ENCODE results near the gene MRPL2. TPM values are rescaled to one million over a fixed set of nuclear protein-coding genes. Genes with fewer than 3 reads are reported as not detected.

Gene MRPL2
- total and polyA plus RNA-seq, 2 donors (not counting 1 experiment from before 2014, with no cell fraction given) = 45.6 to 52.8 TPM

DNA sequence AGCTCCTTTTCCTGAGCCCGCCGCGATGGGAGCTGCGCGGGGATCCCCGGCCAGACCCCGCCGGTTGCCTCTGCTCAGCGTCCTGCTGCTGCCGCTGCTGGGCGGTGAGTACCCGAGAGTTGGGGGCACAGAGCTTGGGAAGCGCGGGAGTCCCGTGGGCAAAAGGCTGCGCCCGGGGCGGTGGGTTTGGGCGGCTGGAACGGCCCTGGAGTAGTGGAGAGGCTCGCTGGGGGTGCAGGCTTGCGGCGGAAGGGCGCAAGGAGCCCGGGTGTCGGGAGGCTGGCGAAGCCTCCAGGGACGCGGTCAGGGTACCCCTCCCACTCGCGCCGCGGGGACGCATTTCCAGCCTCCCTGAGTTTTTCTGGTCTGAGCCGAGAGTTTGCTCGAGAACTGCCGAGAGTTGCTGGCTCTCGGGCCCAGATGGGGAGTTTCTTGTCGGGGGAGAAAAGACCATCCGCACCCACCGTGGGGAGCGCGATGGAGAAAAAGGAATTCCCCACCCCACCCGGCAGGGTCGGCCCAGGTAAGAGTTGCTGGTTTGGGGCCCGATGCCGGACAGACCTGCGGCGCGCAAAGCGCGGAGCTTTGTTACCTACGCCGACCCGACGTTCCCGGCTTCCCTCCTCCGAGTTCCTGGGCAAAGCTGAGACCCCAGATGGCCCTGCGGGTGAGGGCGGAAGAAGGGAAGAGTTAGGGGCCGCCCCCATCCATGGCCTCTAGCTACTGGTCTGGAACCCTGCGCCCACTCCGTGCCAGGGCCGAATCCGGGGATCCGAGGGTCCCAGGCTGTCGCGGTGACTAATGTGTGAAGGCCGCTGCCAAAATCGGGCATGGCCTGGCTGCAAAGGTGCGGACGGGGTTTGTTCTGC is 17.5 kb upstream of the MRPL2 start:
- Histone ChIP-seq H3K27me3 (replicated peaks in 1 of 4; ENCODE audit: control extremely low read depth in 1 of 4, control insufficient read depth in 3 of 4, insufficient read depth in 4 of 4, low read length in 3 of 4) (peaks cover 0 to 26% (median 10%) of the 10 kb centered on the region in 4 experiments), H3K4me1 (ENCODE audit: control insufficient read depth in 2 of 2, insufficient read depth in 2 of 2, low read length in 2 of 2) (peaks cover 14 to 15% of the 10 kb centered on the region in 2 donors), H3K4me2 (replicated peaks; ENCODE audit: low read depth, low read length, poor library complexity, severe bottlenecking) (peak overlapping the region; percentile 87), H3K4me3 (ENCODE audit: control extremely low read depth in 1 of 5, extremely low read depth in 1 of 5, insufficient read depth in 1 of 5, low read depth in 2 of 5, low read length in 4 of 5) (peak overlapping the region in 4 of 5 experiments; percentile 22 to 52 (median 42)), H3K27ac (ENCODE audit: low read length in 2 of 2) (no peak overlapping the region), H3K79me2 (ENCODE audit: control insufficient read depth, insufficient read depth, low read length) (no peaks in the 10 kb centered on the region), H4K20me1 (ENCODE audit: control insufficient read depth, insufficient read depth, low read length, poor library complexity, severe bottlenecking) (no peaks in the 10 kb centered on the region), H2AFZ (ENCODE audit: insufficient read depth, low read depth, low read length, poor library complexity, severe bottlenecking) (peak overlapping the region; percentile 68), H3K9me3 (ENCODE audit: control extremely low read depth in 1 of 3, control insufficient read depth in 2 of 3, insufficient read depth in 1 of 3, low read length in 2 of 3) (peaks cover 0 to 4% (median 0%) of the 10 kb centered on the region in 3 donors), H3K9ac (ENCODE audit: low read length) (peak overlapping the region; percentile 45), H3K36me3 (replicated peaks in 1 of 2; ENCODE audit: control extremely low read depth in 1 of 2, control insufficient read depth in 1 of 2, extremely low read depth in 1 of 2, insufficient read depth in 2 of 2, low read length in 1 of 2) (peaks cover 3% of the 10 kb centered on the region in 2 experiments)
- WGBS (ENCODE audit: insufficient coverage) = 1% methylated on average over 71 of the region's 72 CpGs
- peak overlapping the region; percentile 74 for H3K4me3 Mint-ChIP-seq
- H3K4me1 Mint-ChIP-seq = peaks cover 12% of the 10 kb centered on the region
- ATAC-seq (ENCODE audit: low read depth) = no peak
- TF ChIP-seq EZH2 (IDR thresholded peaks at IDR 0.05; ENCODE audit: borderline replicate concordance, insufficient read depth, low read depth, low read length, poor library complexity, severe bottlenecking) = no peak
- TF ChIP-seq, protein P1, sequence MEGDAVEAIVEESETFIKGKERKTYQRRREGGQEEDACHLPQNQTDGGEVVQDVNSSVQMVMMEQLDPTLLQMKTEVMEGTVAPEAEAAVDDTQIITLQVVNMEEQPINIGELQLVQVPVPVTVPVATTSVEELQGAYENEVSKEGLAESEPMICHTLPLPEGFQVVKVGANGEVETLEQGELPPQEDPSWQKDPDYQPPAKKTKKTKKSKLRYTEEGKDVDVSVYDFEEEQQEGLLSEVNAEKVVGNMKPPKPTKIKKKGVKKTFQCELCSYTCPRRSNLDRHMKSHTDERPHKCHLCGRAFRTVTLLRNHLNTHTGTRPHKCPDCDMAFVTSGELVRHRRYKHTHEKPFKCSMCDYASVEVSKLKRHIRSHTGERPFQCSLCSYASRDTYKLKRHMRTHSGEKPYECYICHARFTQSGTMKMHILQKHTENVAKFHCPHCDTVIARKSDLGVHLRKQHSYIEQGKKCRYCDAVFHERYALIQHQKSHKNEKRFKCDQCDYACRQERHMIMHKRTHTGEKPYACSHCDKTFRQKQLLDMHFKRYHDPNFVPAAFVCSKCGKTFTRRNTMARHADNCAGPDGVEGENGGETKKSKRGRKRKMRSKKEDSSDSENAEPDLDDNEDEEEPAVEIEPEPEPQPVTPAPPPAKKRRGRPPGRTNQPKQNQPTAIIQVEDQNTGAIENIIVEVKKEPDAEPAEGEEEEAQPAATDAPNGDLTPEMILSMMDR (IDR thresholded peaks at IDR 0.05) = no peak
- H3K27me3 Mint-ChIP-seq = peaks cover 30% of the 10 kb centered on the region
- ChIA-PET POLR2A (no interaction called here), CTCF (interaction anchor here (0.6 to 1.0 kb wide), 2 partner anchors 66 to 1029 kb away, joined by 3 read pairs; no protein-coding TSS in a partner anchor)
- no peak overlapping the region for H3K27ac Mint-ChIP-seq
- intact Hi-C loops (cut with micrococcal nuclease) = no loop called here
- H3K9me3 Mint-ChIP-seq (ENCODE audit: insufficient read depth) = no peaks in the 10 kb centered on the region
- peak; percentile 49 for DNase-seq

Measured in B cell (primary cell).